ENCODE data around the gene SLC7A8. TPM values are rescaled to one million over a fixed set of nuclear protein-coding genes. Genes with fewer than 3 reads are reported as not detected.

SLC7A8 gene
- total and polyA plus RNA-seq, 2 experiments from 2014 or later = 117 to 124 TPM

GRCh38 chr14:23228812-23229211, 45.4 kb upstream of the SLC7A8 start (continued):
- TF ChIP-seq, protein P1, sequence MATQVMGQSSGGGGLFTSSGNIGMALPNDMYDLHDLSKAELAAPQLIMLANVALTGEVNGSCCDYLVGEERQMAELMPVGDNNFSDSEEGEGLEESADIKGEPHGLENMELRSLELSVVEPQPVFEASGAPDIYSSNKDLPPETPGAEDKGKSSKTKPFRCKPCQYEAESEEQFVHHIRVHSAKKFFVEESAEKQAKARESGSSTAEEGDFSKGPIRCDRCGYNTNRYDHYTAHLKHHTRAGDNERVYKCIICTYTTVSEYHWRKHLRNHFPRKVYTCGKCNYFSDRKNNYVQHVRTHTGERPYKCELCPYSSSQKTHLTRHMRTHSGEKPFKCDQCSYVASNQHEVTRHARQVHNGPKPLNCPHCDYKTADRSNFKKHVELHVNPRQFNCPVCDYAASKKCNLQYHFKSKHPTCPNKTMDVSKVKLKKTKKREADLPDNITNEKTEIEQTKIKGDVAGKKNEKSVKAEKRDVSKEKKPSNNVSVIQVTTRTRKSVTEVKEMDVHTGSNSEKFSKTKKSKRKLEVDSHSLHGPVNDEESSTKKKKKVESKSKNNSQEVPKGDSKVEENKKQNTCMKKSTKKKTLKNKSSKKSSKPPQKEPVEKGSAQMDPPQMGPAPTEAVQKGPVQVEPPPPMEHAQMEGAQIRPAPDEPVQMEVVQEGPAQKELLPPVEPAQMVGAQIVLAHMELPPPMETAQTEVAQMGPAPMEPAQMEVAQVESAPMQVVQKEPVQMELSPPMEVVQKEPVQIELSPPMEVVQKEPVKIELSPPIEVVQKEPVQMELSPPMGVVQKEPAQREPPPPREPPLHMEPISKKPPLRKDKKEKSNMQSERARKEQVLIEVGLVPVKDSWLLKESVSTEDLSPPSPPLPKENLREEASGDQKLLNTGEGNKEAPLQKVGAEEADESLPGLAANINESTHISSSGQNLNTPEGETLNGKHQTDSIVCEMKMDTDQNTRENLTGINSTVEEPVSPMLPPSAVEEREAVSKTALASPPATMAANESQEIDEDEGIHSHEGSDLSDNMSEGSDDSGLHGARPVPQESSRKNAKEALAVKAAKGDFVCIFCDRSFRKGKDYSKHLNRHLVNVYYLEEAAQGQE (IDR thresholded peaks at IDR 0.05; ENCODE audit: unreplicated experiment) = no peak
- TF ChIP-seq CREB1 (CRISPR knock-in tag; IDR thresholded peaks at IDR 0.05; ENCODE audit: low read depth) (no peak), EZH2phosphoT487 (IDR thresholded peaks at IDR 0.05; ENCODE audit: unreplicated experiment) (no peak), NANOG (IDR thresholded peaks at IDR 0.05; ENCODE audit: borderline replicate concordance) (no peak), ZNF331 (CRISPR knock-in tag; IDR thresholded peaks at IDR 0.05; ENCODE audit: low read depth) (no peak), CTCF (conservative IDR thresholded peaks at IDR 0.05; ENCODE audit: low read depth in 2 of 2) (no peak), ETS1 (IDR thresholded peaks at IDR 0.05) (no peak)

GRCh38 chr14:23227566-23227965, 44.1 kb upstream of the SLC7A8 start:
- no peak overlapping the region for H3K4me2 ChIP-seq
- Mint-ChIP-seq H3K4me3 (no peak overlapping the region), H3K4me1 (no peaks in the 10 kb centered on the region), H3K36me3 (ENCODE audit: low read depth) (peaks cover 11% of the 10 kb centered on the region; the same call in 2 of the 3 replicates), H3K27ac (no peak overlapping the region), H3K27me3 (ENCODE audit: insufficient read depth, low read depth, poor library complexity) (peaks cover 4% of the 10 kb centered on the region), H3K9me3 (peaks cover 31% of the 10 kb centered on the region)
- H3K27ac ChIP-seq (ENCODE audit: low read depth) = no peak overlapping the region
- H3K27me3 ChIP-seq (ENCODE audit: insufficient read depth) = no peaks in the 10 kb centered on the region
- H2AFZ ChIP-seq = no peak overlapping the region
- DNase-seq (ENCODE audit: low spot score) = no peak
- H3K4me1 ChIP-seq (ENCODE audit: insufficient read depth) = no peaks in the 10 kb centered on the region
- H3K36me3 ChIP-seq (ENCODE audit: insufficient read depth) = no peaks in the 10 kb centered on the region
- no peaks in the 10 kb centered on the region for H3K79me2 ChIP-seq (replicated peaks; ENCODE audit: insufficient read depth)
- ATAC-seq = no peak
- H3K9me2 ChIP-seq (ENCODE audit: insufficient read depth) = no peaks in the 10 kb centered on the region
- no peak overlapping the region for H3K4me3 ChIP-seq
- no peaks in the 10 kb centered on the region for H3F3A ChIP-seq (replicated peaks; ENCODE audit: low read depth)
- H4K20me1 ChIP-seq (replicated peaks; ENCODE audit: insufficient read depth) = no peaks in the 10 kb centered on the region
- TF ChIP-seq ZNF462 (CRISPR knock-in tag; IDR thresholded peaks at IDR 0.05) (no peak), NANOG (IDR thresholded peaks at IDR 0.05; ENCODE audit: borderline replicate concordance) (no peak), CREB1 (CRISPR knock-in tag; IDR thresholded peaks at IDR 0.05; ENCODE audit: low read depth) (no peak), JUNB (IDR thresholded peaks at IDR 0.05; ENCODE audit: unreplicated experiment) (no peak), POLR2AphosphoS5 (IDR thresholded peaks at IDR 0.05; ENCODE audit: low read depth) (no peak)
